Myometrial cell (primary cell): ENCODE results near the gene SLC16A2. TPM values are rescaled to one million over a fixed set of nuclear protein-coding genes. Genes with fewer than 3 reads are reported as not detected.

Experiments
- total RNA-seq: library from RNA; depleted of rRNA; stranded (reverse); fragments of >200 nt; gene quantifications from 2 replicates; pipeline ENCODE4 v1.2.3, GENCODE V29; 2015

Gene SLC16A2
- total RNA-seq, result 6.7 and 8.4 TPM in 2 replicates

GRCh38 chrX:74421036-74421739 is at the start of gene SLC16A2:
Gene SLC16A2 (plus strand): TSS chrX:74421493. CDS start chrX:74421638, 145 bp downstream.

Other genes with a start within 250 kb of the SLC16A2 start
- gene ZCCHC13, start 117.3 kb upstream of the SLC16A2 start, total RNA-seq, result not detected in 2 replicates
- 21.9 and 30.8 TPM in 2 replicates for gene RLIM, start 193.1 kb downstream of the SLC16A2 start, total RNA-seq